IMR-90 (cell line): ENCODE results near the gene LAS1L. TPM values are rescaled to one million over a fixed set of nuclear protein-coding genes. Genes with fewer than 3 reads are reported as not detected.

ENCODE experiments used
- ATAC-seq: fragments of 200-7000 bp; cut with Tn5 transposase; 2 replicates; pipeline ENCODE4 v1.9.1; 2020; ENCODE audit warnings: low read depth, mild to moderate bottlenecking, moderate library complexity
- BruUV-seq: library from RNA; stranded (reverse); fragments of 400-500 nt; replicated peaks from 2 replicates; lab custom pipeline; 2021; lab: Mats Ljungman, UMichigan
- CTCF ChIA-PET: fragments of 300-600 bp; formaldehyde crosslinking; extraction: SDS; loops from one replicate; lab custom pipeline; 2021; ENCODE audit warnings: antibody characterized with exemption; lab: Yijun Ruan, JAX
- POLR2A ChIA-PET: fragments of 300-600 bp; sonication (Branson Sonifier 250); formaldehyde crosslinking; loops from one replicate; lab custom pipeline; 2022; ENCODE audit warnings: antibody characterized with exemption; ENCODE audit not compliant: unreplicated experiment; lab: Charles Lee
- DNase-seq: peaks from one replicate; pipeline ENCODE4 v3.0.0; 2013
- H2AFZ ChIP-seq: replicated peaks from 2 replicates; pipeline ENCODE3; 2013; ENCODE audit warnings: low read length, mild to moderate bottlenecking; ENCODE audit not compliant: poor library complexity
- H2AK5ac ChIP-seq: 2 replicates; pipeline ENCODE4 v1.6.1; 2013; ENCODE audit warnings: low read depth, low read length, inconsistent platforms
- H2AK9ac ChIP-seq: replicated peaks from 2 replicates; pipeline ENCODE3; 2013; ENCODE audit warnings: mild to moderate bottlenecking, low read depth, low read length, moderate library complexity; ENCODE audit not compliant: poor library complexity
- H2BK120ac ChIP-seq: 2 replicates; pipeline ENCODE4 v1.6.1; 2013; ENCODE audit warnings: low read depth, low read length, inconsistent platforms
- H2BK15ac ChIP-seq: 3 replicates; pipeline ENCODE4 v1.6.1; 2013; ENCODE audit warnings: low read depth, low read length, inconsistent platforms
- H2BK20ac ChIP-seq: 2 replicates; pipeline ENCODE4 v1.6.1; 2013; ENCODE audit warnings: low read depth, mild to moderate bottlenecking, inconsistent platforms, low read length, moderate library complexity
- H2BK5ac ChIP-seq: 2 replicates; pipeline ENCODE4 v1.6.1; 2013; ENCODE audit warnings: mild to moderate bottlenecking, low read depth, low read length, inconsistent platforms; ENCODE audit not compliant: poor library complexity, severe bottlenecking
- H3K14ac ChIP-seq: replicated peaks from 2 replicates; pipeline ENCODE4 v1.6.1; 2013; ENCODE audit warnings: low read depth, low read length, inconsistent platforms
- H3K18ac ChIP-seq: 2 replicates; pipeline ENCODE4 v1.6.1; 2013; ENCODE audit warnings: low read depth, low read length, control low read depth
- H3K23ac ChIP-seq: 2 replicates; pipeline ENCODE4 v1.6.1; 2013; ENCODE audit warnings: low read depth, low read length, inconsistent platforms
- H3K27ac ChIP-seq: 2 replicates; pipeline ENCODE4 v1.5.1; 2013; ENCODE audit warnings: mild to moderate bottlenecking, control low read depth, low read length; ENCODE audit not compliant: insufficient read depth
- H3K27me3 ChIP-seq: 2 replicates; pipeline ENCODE4 v1.6.1; 2013; ENCODE audit warnings: low read length; ENCODE audit not compliant: control insufficient read depth, insufficient read depth
- H3K36me3 ChIP-seq: 2 replicates; pipeline ENCODE4 v1.6.1; 2013; ENCODE audit warnings: low read length, mixed read lengths; ENCODE audit not compliant: control insufficient read depth, insufficient read depth
- H3K4ac ChIP-seq: 2 replicates; pipeline ENCODE4 v1.6.1; 2013; ENCODE audit warnings: low read depth, low read length, inconsistent platforms
- H3K4me1 ChIP-seq: 2 replicates; pipeline ENCODE4 v1.6.1; 2013; ENCODE audit warnings: low read length, mixed read lengths; ENCODE audit not compliant: control insufficient read depth, insufficient read depth
- H3K4me2 ChIP-seq: 2 replicates; pipeline ENCODE4 v1.6.1; 2013; ENCODE audit warnings: low read depth, mild to moderate bottlenecking, control low read depth, low read length, moderate library complexity
- H3K4me3 ChIP-seq: 2 replicates; pipeline ENCODE4 v1.5.1; 2013; ENCODE audit warnings: low read depth, mild to moderate bottlenecking, control low read depth, low read length, moderate library complexity; ENCODE audit not compliant: insufficient read depth
- H3K56ac ChIP-seq: 2 replicates; pipeline ENCODE4 v1.6.1; 2013; ENCODE audit warnings: low read length, inconsistent platforms; ENCODE audit not compliant: insufficient read depth; ENCODE audit errors: extremely low read depth
- H3K79me1 ChIP-seq, 2 experiments: 2 replicates each; pipeline ENCODE4 v1.6.1; 2013; ENCODE audit warnings: low read length in 2 of 2, inconsistent platforms in 1 of 2, low read depth in 1 of 2
- H3K9ac ChIP-seq: 2 replicates; pipeline ENCODE4 v1.6.1; 2013; ENCODE audit warnings: low read depth, low read length, control low read depth
- H3K9me1 ChIP-seq: 2 replicates; pipeline ENCODE4 v1.6.1; 2013; ENCODE audit warnings: low read length, inconsistent platforms; ENCODE audit not compliant: insufficient read depth
- H3K9me3 ChIP-seq: 2 replicates; pipeline ENCODE4 v1.6.1; 2013; ENCODE audit warnings: low read length; ENCODE audit not compliant: control insufficient read depth, insufficient read depth
- H4K20me1 ChIP-seq: 2 replicates; pipeline ENCODE4 v1.6.1; 2013; ENCODE audit warnings: low read length, inconsistent platforms; ENCODE audit not compliant: insufficient read depth
- H4K5ac ChIP-seq: 2 replicates; pipeline ENCODE4 v1.6.1; 2013; ENCODE audit warnings: mild to moderate bottlenecking, low read depth, low read length, control low read depth
- H4K8ac ChIP-seq, 2 experiments: 2 replicates each; pipeline ENCODE4 v1.6.1; 2013; ENCODE audit warnings: low read depth in 2 of 2, low read length in 2 of 2, control low read depth in 1 of 2, inconsistent platforms in 1 of 2
- H4K91ac ChIP-seq: 2 replicates; pipeline ENCODE4 v1.6.1; 2013; ENCODE audit warnings: low read depth, low read length, inconsistent platforms; ENCODE audit not compliant: insufficient read depth
- BHLHE40 ChIP-seq: fragments of 150-350 bp; IDR thresholded peaks from 2 replicates; pipeline ENCODE4 v1.6.1; 2016; ENCODE audit warnings: mild to moderate bottlenecking, low read depth, low read length
- CEBPB ChIP-seq: IDR thresholded peaks from 2 replicates; pipeline ENCODE4 v1.6.1; 2012; ENCODE audit warnings: low read depth, low read length, improper control_type of control experiment
- FOS ChIP-seq: fragments of 150-350 bp; IDR thresholded peaks from 2 replicates; pipeline ENCODE4 v1.6.1; 2016; ENCODE audit warnings: low read depth, low read length
- MAFK ChIP-seq: IDR thresholded peaks from 2 replicates; pipeline ENCODE4 v1.6.1; 2012; ENCODE audit warnings: low read depth, low read length, improper control_type of control experiment
- MAZ ChIP-seq: IDR thresholded peaks from 2 replicates; pipeline ENCODE4 v1.6.1; 2012; ENCODE audit warnings: low read depth, mild to moderate bottlenecking, low read length, improper control_type of control experiment, moderate library complexity, borderline replicate concordance
- MXI1 ChIP-seq: IDR thresholded peaks from 2 replicates; pipeline ENCODE4 v1.6.1; 2012; ENCODE audit warnings: low read depth, mild to moderate bottlenecking, low read length, moderate library complexity, borderline replicate concordance
- NFE2L2 ChIP-seq: fragments of 150-350 bp; IDR thresholded peaks from 2 replicates; pipeline ENCODE4 v1.6.1; 2016; ENCODE audit warnings: low read depth, mild to moderate bottlenecking, low read length
- RAD21 ChIP-seq: IDR thresholded peaks from 2 replicates; pipeline ENCODE4 v1.6.1; 2012; ENCODE audit warnings: low read length, improper control_type of control experiment
- RCOR1 ChIP-seq: IDR thresholded peaks from 2 replicates; pipeline ENCODE4 v1.6.1; 2012; ENCODE audit warnings: mild to moderate bottlenecking, low read length, improper control_type of control experiment; ENCODE audit not compliant: insufficient replicate concordance
- RFX5 ChIP-seq: IDR thresholded peaks from 2 replicates; pipeline ENCODE4 v1.8.0; 2012; ENCODE audit warnings: low read depth, mild to moderate bottlenecking, low read length, moderate library complexity
- SMC3 ChIP-seq: fragments of 150-350 bp; IDR thresholded peaks from 2 replicates; pipeline ENCODE4 v1.6.1; 2016; ENCODE audit warnings: low read depth, mild to moderate bottlenecking, antibody characterized with exemption, low read length, moderate library complexity
- USF2 ChIP-seq: fragments of 150-350 bp; IDR thresholded peaks from 2 replicates; pipeline ENCODE4 v1.6.1; 2017; ENCODE audit warnings: mild to moderate bottlenecking, antibody characterized with exemption, low read length, low read depth
- WGBS, 2 experiments: methylation state at CpG; one replicate each; pipeline versions ENCODE4 v1.1.5 to v1.1.7; 2013; ENCODE audit warnings: missing lambda C conversion rate in 2 of 2; ENCODE audit not compliant: insufficient read length in 1 of 2; ENCODE audit errors: extremely low coverage in 2 of 2; 5-methylcytosine and 5-hydroxymethylcytosine counted together
- dilution Hi-C: fragments of 300-500 bp; cut with HindIII; formaldehyde crosslinking; loops from one replicate; pipeline ENCODE4 v1.14.3; 2018; ENCODE audit warnings: low sequenced_read_pairs; ENCODE audit not compliant: unreplicated experiment
- in situ Hi-C: fragments of 300-500 bp; cut with MboI; formaldehyde crosslinking; loops from 3 replicates; pipeline ENCODE4 v1.14.3; 2019; ENCODE audit warnings: low sequenced_read_pairs, inconsistent platforms, mixed read lengths
- intact Hi-C: fragments of 100-400 bp; cut with micrococcal nuclease; formaldehyde crosslinking; loops from 2 replicates; pipeline ENCODE4 v1.10.0; 2022
- polyA plus RNA-seq, 3 experiments: library from polyadenylated mRNA; depleted of rRNA; stranded (reverse); fragments of >200 nt; gene quantifications; 2 replicates each; pipeline ENCODE4 v1.2.3, GENCODE V29; 2012; ENCODE audit warnings: low replicate concordance in 1 of 3
- total RNA-seq: library from RNA; depleted of rRNA; stranded (reverse); fragments of >200 nt; gene quantifications from 2 replicates; pipeline ENCODE4 v1.2.3, GENCODE V29; 2012

LAS1L gene
- total and polyA plus RNA-seq, 2 of the 4 experiments (the other 2 are of a cell fraction) = 22.8 to 29.2 TPM

GRCh38 chrX:65491620-65492019 lies 43.0 kb downstream of the LAS1L start:
- DNase-seq = no peak
- Histone ChIP-seq H3K36me3 (no peaks in the 10 kb centered on the region), H3K4ac (no peak overlapping the region), H3K18ac (no peak overlapping the region), H3K4me2 (no peak overlapping the region), H3K23ac (no peak overlapping the region), H4K91ac (no peak overlapping the region), H2BK20ac (no peak overlapping the region), H3K27ac (no peak overlapping the region), H4K20me1 (no peaks in the 10 kb centered on the region), H3K4me3 (no peak overlapping the region), H3K27me3 (peaks cover 2% of the 10 kb centered on the region; the same call in 1 of the 2 replicates), H2BK5ac (no peak overlapping the region), H2AFZ (no peak overlapping the region), H4K8ac (no peak overlapping the region), H3K9ac (no peak overlapping the region), H3K4me1 (no peaks in the 10 kb centered on the region), H2BK120ac (no peak overlapping the region), H3K14ac (no peak overlapping the region), H3K56ac (no peak overlapping the region), H3K79me1 (no peaks in the 10 kb centered on the region), H2BK15ac (no peak overlapping the region), H2AK9ac (no peak overlapping the region), H3K9me1 (no peaks in the 10 kb centered on the region), H4K5ac (no peak overlapping the region), H2AK5ac (no peak overlapping the region), H3K9me3 (no peaks in the 10 kb centered on the region)
- dilution Hi-C loops = no loop called here
- ChIA-PET CTCF (interaction anchor here (0.7 kb wide), 1 partner anchor 1237 kb away, joined by 3 read pairs; no protein-coding TSS in a partner anchor), POLR2A (no interaction called here)
- TF ChIP-seq MXI1 (no peak), RFX5 (no peak), FOS (no peak), RAD21 (no peak), CEBPB (no peak), NFE2L2 (no peak), MAZ (no peak), BHLHE40 (no peak), USF2 (no peak), MAFK (no peak), SMC3 (no peak), RCOR1 (no peak)
- no CpG with 5 or more reads among the region's 3 CpGs for WGBS, 2 experiments
- BruUV-seq = no TSS peak
- in situ Hi-C loops = no loop called here
- intact Hi-C loops = no loop called here
- ATAC-seq = no peak
